Thyroid gland (tissue), 4 donors: ENCODE results near the gene C8A.

ENCODE experiments used
- POLR2A ChIP-seq, 2 donors: fragments of 450-650 bp; IDR thresholded peaks; one replicate each; pipeline ENCODE4 v1.6.1; 2017; ENCODE audit warnings: antibody characterized with exemption in 2 of 2, mild to moderate bottlenecking in 2 of 2, moderate library complexity in 1 of 2
- TF ChIP-seq, protein P1 (sequence below), 6 experiments: fragments of 200-600 bp in 3 of 6; fragments of 450-650 bp in 3 of 6; sonication (generic) in 3 of 6; IDR thresholded peaks; one replicate each; pipeline ENCODE4 v1.5.1; 2016 to 2019; ENCODE audit warnings: antibody characterized with exemption in 6 of 6, mild to moderate bottlenecking in 2 of 6, inconsistent platforms in 1 of 6, moderate library complexity in 1 of 6

DNA sequence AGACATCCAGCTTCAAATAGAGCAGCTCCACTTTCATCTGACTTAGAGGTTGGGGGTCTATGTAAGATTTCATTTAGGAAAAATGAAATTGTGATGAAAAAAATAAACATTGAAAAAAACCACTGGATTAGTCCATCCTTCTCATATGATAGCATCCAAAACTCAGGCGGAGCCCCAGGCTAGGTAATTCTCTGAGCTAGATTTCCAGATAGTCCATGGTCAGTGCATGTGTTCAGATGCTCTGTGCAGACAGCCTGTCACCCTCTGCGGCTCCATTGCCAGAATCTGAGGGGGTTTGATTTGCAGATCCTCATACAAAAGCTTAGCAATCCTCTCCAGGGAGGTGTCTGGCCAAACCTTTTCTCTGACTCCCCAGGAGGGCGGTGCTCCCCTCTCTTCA, 62.0 kb downstream of the C8A start:
- TF ChIP-seq, protein P1, sequence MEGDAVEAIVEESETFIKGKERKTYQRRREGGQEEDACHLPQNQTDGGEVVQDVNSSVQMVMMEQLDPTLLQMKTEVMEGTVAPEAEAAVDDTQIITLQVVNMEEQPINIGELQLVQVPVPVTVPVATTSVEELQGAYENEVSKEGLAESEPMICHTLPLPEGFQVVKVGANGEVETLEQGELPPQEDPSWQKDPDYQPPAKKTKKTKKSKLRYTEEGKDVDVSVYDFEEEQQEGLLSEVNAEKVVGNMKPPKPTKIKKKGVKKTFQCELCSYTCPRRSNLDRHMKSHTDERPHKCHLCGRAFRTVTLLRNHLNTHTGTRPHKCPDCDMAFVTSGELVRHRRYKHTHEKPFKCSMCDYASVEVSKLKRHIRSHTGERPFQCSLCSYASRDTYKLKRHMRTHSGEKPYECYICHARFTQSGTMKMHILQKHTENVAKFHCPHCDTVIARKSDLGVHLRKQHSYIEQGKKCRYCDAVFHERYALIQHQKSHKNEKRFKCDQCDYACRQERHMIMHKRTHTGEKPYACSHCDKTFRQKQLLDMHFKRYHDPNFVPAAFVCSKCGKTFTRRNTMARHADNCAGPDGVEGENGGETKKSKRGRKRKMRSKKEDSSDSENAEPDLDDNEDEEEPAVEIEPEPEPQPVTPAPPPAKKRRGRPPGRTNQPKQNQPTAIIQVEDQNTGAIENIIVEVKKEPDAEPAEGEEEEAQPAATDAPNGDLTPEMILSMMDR (IDR thresholded peaks at IDR 0.05), result no peak
- no peak for TF ChIP-seq POLR2A (IDR thresholded peaks at IDR 0.05)
